HepG2 (cell line): ENCODE data around the gene ABCA4. TPM values are rescaled to one million over a fixed set of nuclear protein-coding genes. Genes with fewer than 3 reads are reported as not detected.

ENCODE experiments used
- AGO1 ChIP-seq: fragments of 200-400 bp; formaldehyde crosslinking; IDR thresholded peaks from 2 replicates; pipeline ENCODE4 v1.6.1; 2017; ENCODE audit warnings: mild to moderate bottlenecking, low read depth, low read length, moderate library complexity; ENCODE audit not compliant: poor library complexity, severe bottlenecking
- ARNT2 ChIP-seq: sonication (generic); formaldehyde crosslinking; IDR thresholded peaks from 2 replicates; pipeline ENCODE4 v1.8.0; 2022; ENCODE audit warnings: mild to moderate bottlenecking, low read depth, missing genetic modification reagents, moderate library complexity
- ATRX ChIP-seq: sonication (generic); formaldehyde crosslinking; IDR thresholded peaks from 2 replicates; pipeline ENCODE4 v1.4.0; 2020; ENCODE audit warnings: missing genetic modification reagents, borderline replicate concordance
- GRHL1 ChIP-seq: sonication (generic); formaldehyde crosslinking; conservative IDR thresholded peaks from 2 replicates; pipeline ENCODE4 v1.8.0; 2022; ENCODE audit warnings: missing genetic modification reagents
- HES4 ChIP-seq: sonication (generic); formaldehyde crosslinking; IDR thresholded peaks from 2 replicates; pipeline ENCODE4 v1.9.0; 2021; ENCODE audit warnings: mild to moderate bottlenecking, missing genetic modification reagents, borderline replicate concordance
- IKZF5 ChIP-seq: IDR thresholded peaks from 2 replicates; pipeline ENCODE4 v1.6.1; 2018; ENCODE audit warnings: missing genetic modification reagents, mild to moderate bottlenecking, missing compliant biosample characterization
- MED8 ChIP-seq: sonication (generic); formaldehyde crosslinking; IDR thresholded peaks from 2 replicates; pipeline ENCODE4 v1.8.1; 2023; ENCODE audit warnings: mild to moderate bottlenecking, missing genetic modification reagents; ENCODE audit not compliant: insufficient replicate concordance
- MEIS2 ChIP-seq: sonication (generic); formaldehyde crosslinking; IDR thresholded peaks from 2 replicates; pipeline ENCODE4 v1.9.0; 2021; ENCODE audit warnings: mild to moderate bottlenecking, missing genetic modification reagents
- PAWR ChIP-seq: sonication (generic); formaldehyde crosslinking; IDR thresholded peaks from 2 replicates; pipeline ENCODE4 v1.4.0; 2020; ENCODE audit warnings: missing genetic modification reagents, mild to moderate bottlenecking, borderline replicate concordance
- PAXIP1 ChIP-seq: sonication (generic); formaldehyde crosslinking; conservative IDR thresholded peaks from 2 replicates; pipeline ENCODE4 v1.4.0; 2020; ENCODE audit warnings: mild to moderate bottlenecking, missing genetic modification reagents, moderate library complexity
- PITX1 ChIP-seq: sonication (generic); formaldehyde crosslinking; IDR thresholded peaks from 2 replicates; pipeline ENCODE4 v1.5.1; 2020; ENCODE audit warnings: mild to moderate bottlenecking, missing genetic modification reagents
- RFX1 ChIP-seq: fragments of 450-650 bp; IDR thresholded peaks from 2 replicates; pipeline ENCODE4 v1.6.1; 2017
- SMAD9 ChIP-seq: sonication (generic); formaldehyde crosslinking; IDR thresholded peaks from 2 replicates; pipeline ENCODE4 v1.5.1; 2020; ENCODE audit warnings: mild to moderate bottlenecking, missing genetic modification reagents
- SMYD3 ChIP-seq: sonication (generic); formaldehyde crosslinking; IDR thresholded peaks from 2 replicates; pipeline ENCODE4 v1.8.1; 2023; ENCODE audit warnings: mild to moderate bottlenecking, missing genetic modification reagents
- XRCC5 ChIP-seq: fragments of 200-400 bp; formaldehyde crosslinking; optimal IDR thresholded peaks from 2 replicates; pipeline ENCODE3; 2017; ENCODE audit warnings: mild to moderate bottlenecking, low read length
- ZNF329 ChIP-seq: sonication (generic); formaldehyde crosslinking; IDR thresholded peaks from 2 replicates; pipeline ENCODE4 v1.9.0; 2021; ENCODE audit warnings: low read depth, mild to moderate bottlenecking, missing genetic modification reagents
- ZNF33A ChIP-seq: sonication (generic); formaldehyde crosslinking; IDR thresholded peaks from 2 replicates; pipeline ENCODE4 v1.5.1; 2020; ENCODE audit warnings: missing genetic modification reagents, mild to moderate bottlenecking, moderate library complexity, borderline replicate concordance
- ZNF451 ChIP-seq: sonication (generic); formaldehyde crosslinking; IDR thresholded peaks from 2 replicates; pipeline ENCODE4 v1.5.0; 2020; ENCODE audit warnings: mild to moderate bottlenecking, missing genetic modification reagents
- ZNF484 ChIP-seq: sonication (generic); formaldehyde crosslinking; IDR thresholded peaks from 2 replicates; pipeline ENCODE4 v1.5.1; 2020; ENCODE audit warnings: mild to moderate bottlenecking, low read depth, missing genetic modification reagents, borderline replicate concordance
- ZNF562 ChIP-seq: sonication (generic); formaldehyde crosslinking; IDR thresholded peaks from 2 replicates; pipeline ENCODE4 v1.8.0; 2022; ENCODE audit warnings: missing genetic modification reagents, borderline replicate concordance
- ZNF772 ChIP-seq: sonication (generic); formaldehyde crosslinking; IDR thresholded peaks from 2 replicates; pipeline ENCODE4 v1.5.0; 2020; ENCODE audit warnings: mild to moderate bottlenecking, missing genetic modification reagents
- polyA plus RNA-seq, 8 experiments: library from polyadenylated mRNA; depleted of rRNA in 3 of 8; stranded (reverse) in 7 of 8; unstranded in 1 of 8; fragments of >200 nt; fragmentation: Illumina TruSeq in 4 of 8; extraction: Trizol in 4 of 8; gene quantifications; 2 replicates each; pipeline versions ENCODE4 v1.2.1 to v1.2.3, GENCODE V29; 2011 to 2016; ENCODE audit warnings: low read depth in 4 of 8, missing spikeins in 1 of 8, mixed read lengths in 1 of 8; ENCODE audit not compliant: insufficient read depth in 1 of 8
- total RNA-seq, 5 experiments: library from RNA; depleted of rRNA; stranded (reverse); fragments of >200 nt; fragmentation: Illumina TruSeq; extraction: Trizol; gene quantifications; 2 replicates each; pipeline ENCODE4 v1.2.3, GENCODE V29; 2016; ENCODE audit warnings: low read depth in 1 of 5

Gene ABCA4
- total and polyA plus RNA-seq, 2 of the 13 experiments (the other 11 are each of a cell fraction or from before 2014, with no cell fraction given), result 0.24 to 0.67 TPM

- TF ChIP-seq SMAD9 (CRISPR knock-in tag) (no peak), IKZF5 (0 out of 2 replicates have a peak, but pooled peaks have one; percentile 20), MED8 (CRISPR knock-in tag) (no peak), ZNF484 (CRISPR knock-in tag) (no peak), GRHL1 (CRISPR knock-in tag) (no peak), ZNF329 (CRISPR knock-in tag) (no peak), PAXIP1 (peak; percentile 71), HES4 (CRISPR knock-in tag) (no peak), ZNF451 (no peak), ZNF562 (CRISPR knock-in tag) (no peak), ATRX (CRISPR knock-in tag) (no peak), AGO1 (no peak), ZNF33A (CRISPR knock-in tag) (no peak), SMYD3 (CRISPR knock-in tag) (0 out of 2 replicates have a peak, but pooled peaks have one; percentile 27), XRCC5 (no peak), MEIS2 (no peak), RFX1 (no peak), PITX1 (CRISPR knock-in tag) (peak; percentile 41; the same call in 1 of the 2 replicates), PAWR (CRISPR knock-in tag) (no peak), ARNT2 (CRISPR knock-in tag) (no peak), ZNF772 (CRISPR knock-in tag) (no peak; the same call in 1 of the 2 replicates)
Observed at GRCh38 chr1:94061513-94062443, 59.2 kb downstream of the ABCA4 start (continued).
